ENCODE data around the gene ODAPH.

ODAPH gene

GRCh38 chr4:75552452-75552851 lies 3.4 kb upstream of the ODAPH start:
- DNase-seq: no peak
- Histone ChIP-seq H3K4me2 (ENCODE audit: low read depth, low read length) (no peak overlapping the region), H2AFZ (ENCODE audit: low read length) (no peak overlapping the region), H3K36me3 (replicated peaks; ENCODE audit: insufficient read depth, low read length) (no peaks in the 10 kb centered on the region), H4K20me1 (ENCODE audit: insufficient read depth, low read length) (no peaks in the 10 kb centered on the region), H3F3A (ENCODE audit: insufficient read depth, low read length) (peaks cover 16% of the 10 kb centered on the region), H3K9me2 (replicated peaks; ENCODE audit: insufficient read depth, low read length) (no peaks in the 10 kb centered on the region), H3K9me3 (replicated peaks; ENCODE audit: insufficient read depth, low read length) (no peaks in the 10 kb centered on the region), H3K27me3 (replicated peaks; ENCODE audit: insufficient read depth, low read length) (no peaks in the 10 kb centered on the region), H3K4me3 (ENCODE audit: low read length) (no peak overlapping the region), H3K79me2 (ENCODE audit: low read length) (no peaks in the 10 kb centered on the region), H3K4me1 (ENCODE audit: low read length) (peaks cover 25% of the 10 kb centered on the region), H3K27ac (ENCODE audit: low read length) (no peak overlapping the region), H3K9ac (ENCODE audit: low read length) (no peak overlapping the region)
- TF ChIP-seq CTCF (IDR thresholded peaks at IDR 0.05; ENCODE audit: low read length): no peak
- TF ChIP-seq EZH2 (optimal IDR thresholded peaks at IDR 0.05; ENCODE audit: low read depth, low read length): no peak
- TF ChIP-seq EZH2phosphoT487 (IDR thresholded peaks at IDR 0.05; ENCODE audit: low read length): no peak

- TF ChIP-seq EZH2 (optimal IDR thresholded peaks at IDR 0.05; ENCODE audit: low read depth, low read length): no peak
- TF ChIP-seq CTCF (IDR thresholded peaks at IDR 0.05; ENCODE audit: low read length): no peak
- TF ChIP-seq EZH2phosphoT487 (IDR thresholded peaks at IDR 0.05; ENCODE audit: low read length): no peak
- Histone ChIP-seq H3K27ac (ENCODE audit: low read length) (no peak overlapping the region), H3K36me3 (replicated peaks; ENCODE audit: insufficient read depth, low read length) (no peaks in the 10 kb centered on the region), H3K4me1 (ENCODE audit: low read length) (peaks cover 19% of the 10 kb centered on the region), H3K4me2 (ENCODE audit: low read depth, low read length) (peak overlapping the region; percentile 6; the same call in 1 of the 2 replicates), H3K79me2 (ENCODE audit: low read length) (no peaks in the 10 kb centered on the region), H3K9me3 (replicated peaks; ENCODE audit: insufficient read depth, low read length) (no peaks in the 10 kb centered on the region), H2AFZ (ENCODE audit: low read length) (no peak overlapping the region), H3F3A (ENCODE audit: insufficient read depth, low read length) (peaks cover 16% of the 10 kb centered on the region), H3K4me3 (ENCODE audit: low read length) (no peak overlapping the region; the same call in 1 of the 2 replicates), H3K27me3 (replicated peaks; ENCODE audit: insufficient read depth, low read length) (no peaks in the 10 kb centered on the region), H3K9me2 (replicated peaks; ENCODE audit: insufficient read depth, low read length) (no peaks in the 10 kb centered on the region), H3K9ac (ENCODE audit: low read length) (no peak overlapping the region), H4K20me1 (ENCODE audit: insufficient read depth, low read length) (no peaks in the 10 kb centered on the region)
- DNase-seq: no peak
Observed at GRCh38 chr4:75557696-75558095, 1.8 kb downstream of the ODAPH start.

- no peak for DNase-seq
- no peaks in the 10 kb centered on the region for H3K9me2 ChIP-seq (replicated peaks; ENCODE audit: insufficient read depth, low read length)
- peaks cover 3% of the 10 kb centered on the region for H3K4me1 ChIP-seq (ENCODE audit: low read length)
- no peak overlapping the region for H3K4me2 ChIP-seq (ENCODE audit: low read depth, low read length)
- TF ChIP-seq CTCF (IDR thresholded peaks at IDR 0.05; ENCODE audit: low read length) (no peak), EZH2phosphoT487 (IDR thresholded peaks at IDR 0.05; ENCODE audit: low read length) (no peak), EZH2 (optimal IDR thresholded peaks at IDR 0.05; ENCODE audit: low read depth, low read length) (no peak)
- H4K20me1 ChIP-seq (ENCODE audit: insufficient read depth, low read length): no peaks in the 10 kb centered on the region
- no peaks in the 10 kb centered on the region for H3K36me3 ChIP-seq (replicated peaks; ENCODE audit: insufficient read depth, low read length)
- H3K4me3 ChIP-seq (ENCODE audit: low read length): no peak overlapping the region
- H3K9me3 ChIP-seq (replicated peaks; ENCODE audit: insufficient read depth, low read length): no peaks in the 10 kb centered on the region
- no peaks in the 10 kb centered on the region for H3K79me2 ChIP-seq (ENCODE audit: low read length)
- no peak overlapping the region for H3K27ac ChIP-seq (ENCODE audit: low read length)
- H3F3A ChIP-seq (ENCODE audit: insufficient read depth, low read length): no peaks in the 10 kb centered on the region
- no peak overlapping the region for H3K9ac ChIP-seq (ENCODE audit: low read length)
- H3K27me3 ChIP-seq (replicated peaks; ENCODE audit: insufficient read depth, low read length): no peaks in the 10 kb centered on the region
- no peak overlapping the region for H2AFZ ChIP-seq (ENCODE audit: low read length)
Observed at GRCh38 chr4:75561789-75562188, 5.9 kb downstream of the ODAPH start.
